HG02623 (cell line): ENCODE data around the gene WDR13.

Experiments used
- ATAC-seq: cut with Tn5 transposase; IDR thresholded peaks from one replicate; pipeline ENCODE4 v1.9.1; 2021; ENCODE audit warnings: moderate library complexity; ENCODE audit not compliant: unreplicated experiment

Gene WDR13

GRCh38 chrX:48592971-48593370 is 4.3 kb upstream of the WDR13 start:
- ATAC-seq = no peak

GRCh38 chrX:48595929-48596328 is 1.4 kb upstream of the WDR13 start:
- no peak for ATAC-seq

- ATAC-seq = no peak
Measured at GRCh38 chrX:48598614-48599013, 1.3 kb downstream of the WDR13 start.

- no peak for ATAC-seq
Measured at GRCh38 chrX:48599341-48599740, 2.0 kb downstream of the WDR13 start.

GRCh38 chrX:48600226-48600625 is 2.9 kb downstream of the WDR13 start:
- ATAC-seq = no peak

GRCh38 chrX:48601741-48602394 is 4.6 kb downstream of the WDR13 start:
- no peak for ATAC-seq

GRCh38 chrX:48604701-48605100 is 7.4 kb downstream of the WDR13 start:
- no peak for ATAC-seq

GRCh38 chrX:48606091-48606490 is 8.8 kb downstream of the WDR13 start:
- ATAC-seq = no peak

- no peak for ATAC-seq
Measured at GRCh38 chrX:48611703-48612102, 14.4 kb downstream of the WDR13 start.

- no peak for ATAC-seq
Measured at GRCh38 chrX:48613502-48614160, 16.3 kb downstream of the WDR13 start.

GRCh38 chrX:48616576-48616975 is 19.3 kb downstream of the WDR13 start:
- no peak for ATAC-seq

GRCh38 chrX:48617542-48618340 is 20.4 kb downstream of the WDR13 start:
- ATAC-seq = no peak

GRCh38 chrX:48626401-48627298 is 29.4 kb downstream of the WDR13 start:
- no peak for ATAC-seq

GRCh38 chrX:48631376-48632090 is 34.2 kb downstream of the WDR13 start:
- peak; percentile 72 for ATAC-seq

GRCh38 chrX:48632207-48632606 is 34.9 kb downstream of the WDR13 start:
- ATAC-seq = no peak

- no peak for ATAC-seq
Measured at GRCh38 chrX:48636301-48636700, 39.0 kb downstream of the WDR13 start.

- no peak for ATAC-seq
Measured at GRCh38 chrX:48636776-48637175, 39.5 kb downstream of the WDR13 start.

GRCh38 chrX:48645669-48646068 is 48.4 kb downstream of the WDR13 start:
- ATAC-seq = no peak

- ATAC-seq = no peak
Measured at GRCh38 chrX:48648336-48648751, 51.1 kb downstream of the WDR13 start.

GRCh38 chrX:48649102-48649501 is 51.8 kb downstream of the WDR13 start:
- no peak for ATAC-seq
